Thyroid gland (tissue), 4 donors: ENCODE data around the gene C9orf78.

Experiments
- CTCF ChIP-seq, 6 experiments: fragments of 200-600 bp in 3 of 6; fragments of 450-650 bp in 3 of 6; sonication (generic) in 3 of 6; IDR thresholded peaks; one replicate each; pipeline ENCODE4 v1.5.1; 2016 to 2019; ENCODE audit warnings: antibody characterized with exemption in 6 of 6, mild to moderate bottlenecking in 2 of 6, inconsistent platforms in 1 of 6, moderate library complexity in 1 of 6
- POLR2A ChIP-seq, 2 donors: fragments of 450-650 bp; IDR thresholded peaks; one replicate each; pipeline ENCODE4 v1.6.1; 2017; ENCODE audit warnings: antibody characterized with exemption in 2 of 2, mild to moderate bottlenecking in 2 of 2, moderate library complexity in 1 of 2

- TF ChIP-seq CTCF (IDR thresholded peaks at IDR 0.05): no peak
- peak in 1 of 2 donors; percentile 78 for TF ChIP-seq POLR2A (IDR thresholded peaks at IDR 0.05)
Measured at GRCh38 chr9:129823935-129824601, 11.0 kb downstream of the C9orf78 start, which contains the start of gene TOR1A.
